ENCODE data around the gene ZSCAN1. TPM values are rescaled to one million over a fixed set of nuclear protein-coding genes. Genes with fewer than 3 reads are reported as not detected.

ZSCAN1 gene
- polyA plus RNA-seq, 1 of the 3 experiments (the other 2 are of a cell fraction): not detected

GRCh38 chr19:58098682-58098998 is 64.8 kb downstream of the ZSCAN1 start:
- no peaks in the 10 kb centered on the region for H3K9me3 ChIP-seq
- POLR2A ChIA-PET: interaction anchor here (1.5 kb wide), 1 partner anchor 96 kb away, joined by 4 read pairs; the partner anchor contains the start of gene ZNF606
- no peaks in the 10 kb centered on the region for H3K9me2 ChIP-seq
- peaks cover 0 to 11% of the 10 kb centered on the region in 2 experiments; a peak in 1 of 4 replicates for H3K4me1 ChIP-seq (ENCODE audit: control insufficient read depth in 1 of 2, insufficient read depth in 2 of 2, low read depth in 1 of 2, low read length in 1 of 2)
- H3K27me3 ChIP-seq (ENCODE audit: insufficient read depth): no peaks in the 10 kb centered on the region
- no peaks in the 10 kb centered on the region for H3K36me3 ChIP-seq (replicated peaks in 1 of 2; ENCODE audit: control insufficient read depth in 1 of 2, insufficient read depth in 2 of 2, low read length in 1 of 2)
- H4K20me1 ChIP-seq (ENCODE audit: insufficient read depth): no peaks in the 10 kb centered on the region
- 8% methylated on average over 2 of the region's 2 CpGs for WGBS (ENCODE audit: low lambda C conversion rate)
- peak; percentile 26 for DNase-seq
- peak overlapping the region; percentile 91 for H3K9ac ChIP-seq
- peak overlapping the region; percentile 85; the same call in 1 of the 2 replicates for H2AFZ ChIP-seq (ENCODE audit: low read depth)
- TF ChIP-seq, protein P1, sequence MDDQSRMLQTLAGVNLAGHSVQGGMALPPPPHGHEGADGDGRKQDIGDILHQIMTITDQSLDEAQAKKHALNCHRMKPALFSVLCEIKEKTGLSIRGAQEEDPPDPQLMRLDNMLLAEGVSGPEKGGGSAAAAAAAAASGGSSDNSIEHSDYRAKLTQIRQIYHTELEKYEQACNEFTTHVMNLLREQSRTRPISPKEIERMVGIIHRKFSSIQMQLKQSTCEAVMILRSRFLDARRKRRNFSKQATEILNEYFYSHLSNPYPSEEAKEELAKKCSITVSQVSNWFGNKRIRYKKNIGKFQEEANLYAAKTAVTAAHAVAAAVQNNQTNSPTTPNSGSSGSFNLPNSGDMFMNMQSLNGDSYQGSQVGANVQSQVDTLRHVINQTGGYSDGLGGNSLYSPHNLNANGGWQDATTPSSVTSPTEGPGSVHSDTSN (IDR thresholded peaks at IDR 0.05): no peak
- TF ChIP-seq CTCF (IDR thresholded peaks at IDR 0.05) (no peak), MEF2A (IDR thresholded peaks at IDR 0.05; ENCODE audit: borderline replicate concordance, low read depth) (no peak), FOXJ3 (CRISPR knock-in tag; IDR thresholded peaks at IDR 0.05) (no peak), MXI1 (IDR thresholded peaks at IDR 0.05; ENCODE audit: low read depth, low read length) (no peak), YY1 (IDR thresholded peaks at IDR 0.05; ENCODE audit: low read depth) (no peak), NFIC (IDR thresholded peaks at IDR 0.05; ENCODE audit: borderline replicate concordance) (no peak), EP300 (IDR thresholded peaks at IDR 0.05; ENCODE audit: borderline replicate concordance in 1 of 2, low read depth in 1 of 2, low read length in 1 of 2) (no peak), POLR2AphosphoS5 (IDR thresholded peaks at IDR 0.05; ENCODE audit: low read depth, low read length) (no peak), TEAD4 (IDR thresholded peaks at IDR 0.05; ENCODE audit: borderline replicate concordance, insufficient read depth) (no peak)
- TF ChIP-seq, protein P2, sequence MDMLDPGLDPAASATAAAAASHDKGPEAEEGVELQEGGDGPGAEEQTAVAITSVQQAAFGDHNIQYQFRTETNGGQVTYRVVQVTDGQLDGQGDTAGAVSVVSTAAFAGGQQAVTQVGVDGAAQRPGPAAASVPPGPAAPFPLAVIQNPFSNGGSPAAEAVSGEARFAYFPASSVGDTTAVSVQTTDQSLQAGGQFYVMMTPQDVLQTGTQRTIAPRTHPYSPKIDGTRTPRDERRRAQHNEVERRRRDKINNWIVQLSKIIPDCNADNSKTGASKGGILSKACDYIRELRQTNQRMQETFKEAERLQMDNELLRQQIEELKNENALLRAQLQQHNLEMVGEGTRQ (IDR thresholded peaks at IDR 0.05; ENCODE audit: borderline replicate concordance, low read depth, low read length): no peak
- TF ChIP-seq, protein P3, sequence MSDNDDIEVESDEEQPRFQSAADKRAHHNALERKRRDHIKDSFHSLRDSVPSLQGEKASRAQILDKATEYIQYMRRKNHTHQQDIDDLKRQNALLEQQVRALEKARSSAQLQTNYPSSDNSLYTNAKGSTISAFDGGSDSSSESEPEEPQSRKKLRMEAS (IDR thresholded peaks at IDR 0.05; ENCODE audit: low read depth): no peak
- no peaks in the 10 kb centered on the region for H3F3A ChIP-seq (replicated peaks; ENCODE audit: insufficient read depth)
- peak overlapping the region in 1 of 2 experiments; percentile 86; a peak in 2 of 4 replicates for H3K27ac ChIP-seq (ENCODE audit: low read depth in 2 of 2, low read length in 1 of 2)
- H3K4me3 ChIP-seq (ENCODE audit: low read depth in 2 of 2, low read length in 1 of 2): peak overlapping the region; percentile 68 to 82
- CTCF ChIA-PET: interaction anchor here (0.8 to 1.0 kb wide), 2 partner anchors 15 to 57 kb away, joined by 3 read pairs; no protein-coding TSS in a partner anchor
- no peaks in the 10 kb centered on the region for H3K79me2 ChIP-seq (ENCODE audit: insufficient read depth)
- H3K4me2 ChIP-seq: peak overlapping the region; percentile 95

Other genes starting within 250 kb of the ZSCAN1 start
- 3.2 and 4.4 TPM in 2 replicates for gene ZNF552, start 219.1 kb upstream of the ZSCAN1 start, polyA plus RNA-seq (2012; rRNA removed)
- 2.4 and 4.5 TPM in 2 replicates for gene ZNF587B, start 203.7 kb upstream of the ZSCAN1 start, polyA plus RNA-seq (2012; rRNA removed)
- 7.4 and 12.1 TPM in 2 replicates for gene ZNF587, start 184.2 kb upstream of the ZSCAN1 start, polyA plus RNA-seq (2012; rRNA removed)
- gene ZNF814, start 145.0 kb upstream of the ZSCAN1 start, polyA plus RNA-seq (2012; rRNA removed): 2.9 and 4.3 TPM in 2 replicates
- gene ZNF417, start 117.4 kb upstream of the ZSCAN1 start, polyA plus RNA-seq (2012; rRNA removed): 1.7 and 3.0 TPM in 2 replicates
- 0.07 and 0.13 TPM in 2 replicates for gene ZNF418, start 98.6 kb upstream of the ZSCAN1 start, polyA plus RNA-seq (2012; rRNA removed)
- 3.7 and 4.3 TPM in 2 replicates for gene ZNF256, start 86.3 kb upstream of the ZSCAN1 start, polyA plus RNA-seq (2012; rRNA removed)
- not detected in 2 replicates for gene C19orf18, start 59.5 kb upstream of the ZSCAN1 start, polyA plus RNA-seq (2012; rRNA removed)
- 2.9 TPM in 2 replicates for gene ZNF606, start 31.2 kb upstream of the ZSCAN1 start, polyA plus RNA-seq (2012; rRNA removed)
- 0.41 and 0.54 TPM in 2 replicates for gene ZNF135, start 25.3 kb downstream of the ZSCAN1 start, polyA plus RNA-seq (2012; rRNA removed)
- gene ZSCAN18, start 64.2 kb downstream of the ZSCAN1 start, polyA plus RNA-seq (2012; rRNA removed): 26.7 and 28.6 TPM in 2 replicates
- 3.6 and 5.0 TPM in 2 replicates for gene ZNF329, start 116.8 kb downstream of the ZSCAN1 start, polyA plus RNA-seq (2012; rRNA removed)
- 3.1 and 4.0 TPM in 2 replicates for gene ZNF274, start 149.0 kb downstream of the ZSCAN1 start, polyA plus RNA-seq (2012; rRNA removed)
- 0.58 and 0.89 TPM in 2 replicates for gene ZNF544, start 194.9 kb downstream of the ZSCAN1 start, polyA plus RNA-seq (2012; rRNA removed)
- 1.4 and 1.8 TPM in 2 replicates for gene ZNF8, start 244.9 kb downstream of the ZSCAN1 start, polyA plus RNA-seq (2012; rRNA removed)

Data from SK-N-SH (cell line).